ENCODE results near the gene CALHM2. TPM values are rescaled to one million over a fixed set of nuclear protein-coding genes. Genes with fewer than 3 reads are reported as not detected.

CALHM2 gene
- total RNA-seq, 1 donor from 2014 or later: 0.25 TPM

DNA sequence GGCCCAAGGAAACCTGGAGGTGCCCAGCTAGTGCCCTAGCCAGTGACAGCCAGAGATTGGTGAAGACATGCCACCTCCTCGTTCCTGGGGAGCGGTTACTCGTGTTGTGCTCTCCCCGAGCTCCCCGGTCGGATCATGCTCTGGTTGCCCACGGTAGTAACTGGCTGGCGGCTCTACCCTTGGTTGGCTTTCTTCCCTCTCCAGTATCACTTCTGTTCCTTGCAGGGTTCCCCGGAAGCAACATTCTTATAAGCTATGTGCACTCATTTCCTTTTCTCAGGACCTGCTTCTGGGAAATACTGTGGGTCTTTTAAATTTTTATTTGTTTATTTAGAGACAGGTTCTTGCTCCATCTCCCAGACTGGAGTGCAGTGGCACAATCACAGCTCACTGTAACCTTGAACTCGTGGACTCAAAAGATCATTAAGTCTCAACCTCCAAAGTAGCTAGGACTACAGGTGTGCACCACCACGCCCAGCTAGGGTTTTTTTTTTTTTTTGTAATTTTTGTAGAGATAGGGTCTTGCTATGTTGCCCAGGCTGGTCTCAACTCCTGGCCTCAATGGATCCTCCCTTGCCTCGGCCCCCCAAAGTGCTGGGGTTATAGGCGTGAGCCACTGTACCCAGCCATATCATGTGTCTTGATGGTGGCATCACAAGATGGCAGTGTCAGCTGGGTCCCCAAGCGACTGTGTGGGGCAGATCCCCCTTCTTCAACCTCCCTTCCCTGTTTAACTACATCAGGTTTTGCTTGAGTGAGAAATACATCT is 13.4 kb upstream of the CALHM2 start:
- H3K27me3 ChIP-seq (ENCODE audit: control insufficient read depth, insufficient read depth, low read length): peaks cover under 1% of the 10 kb centered on the region
- DNase-seq (ENCODE audit: low read depth): no peak
- H3K4me3 ChIP-seq (ENCODE audit: low read depth, low read length): no peak overlapping the region
- H3K36me3 ChIP-seq (ENCODE audit: control insufficient read depth, insufficient read depth, low read length): no peaks in the 10 kb centered on the region
- TF ChIP-seq CTCF (IDR thresholded peaks at IDR 0.05; ENCODE audit: insufficient read depth, low read length, poor library complexity, severe bottlenecking): no peak

DNA sequence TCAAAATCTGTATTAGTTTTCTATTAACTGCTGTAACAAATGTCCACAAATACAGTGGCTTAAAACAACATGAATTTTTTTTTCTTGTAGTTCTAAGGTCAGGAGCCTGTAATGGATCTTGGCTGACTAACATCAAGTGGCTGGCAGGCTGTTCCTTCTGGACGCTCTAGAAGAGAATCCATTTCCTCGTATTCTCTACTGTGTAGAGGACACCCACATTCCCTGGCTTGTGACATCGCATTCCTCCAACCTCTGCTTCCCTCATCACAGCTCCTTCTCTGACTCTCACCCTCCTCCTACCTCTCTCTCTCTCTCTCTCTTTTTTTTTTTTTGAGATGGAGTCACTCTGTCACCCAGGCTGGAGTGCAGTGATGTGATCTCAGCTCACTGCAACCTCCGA is 11.3 kb upstream of the CALHM2 start:
- H3K4me3 ChIP-seq (ENCODE audit: low read depth, low read length): no peak overlapping the region
- H3K36me3 ChIP-seq (ENCODE audit: control insufficient read depth, insufficient read depth, low read length): no peaks in the 10 kb centered on the region
- DNase-seq (ENCODE audit: low read depth): no peak
- no peak for TF ChIP-seq CTCF (IDR thresholded peaks at IDR 0.05; ENCODE audit: insufficient read depth, low read length, poor library complexity, severe bottlenecking)
- peaks cover 5% of the 10 kb centered on the region for H3K27me3 ChIP-seq (ENCODE audit: control insufficient read depth, insufficient read depth, low read length)

GRCh38 chr10:103459615-103460014 is 7.4 kb upstream of the CALHM2 start:
- no peaks in the 10 kb centered on the region for H3K36me3 ChIP-seq (ENCODE audit: control insufficient read depth, insufficient read depth, low read length)
- H3K27me3 ChIP-seq (ENCODE audit: control insufficient read depth, insufficient read depth, low read length): peaks cover 5% of the 10 kb centered on the region
- no peak for TF ChIP-seq CTCF (IDR thresholded peaks at IDR 0.05; ENCODE audit: insufficient read depth, low read length, poor library complexity, severe bottlenecking)
- H3K4me3 ChIP-seq (ENCODE audit: low read depth, low read length): no peak overlapping the region
- no peak for DNase-seq (ENCODE audit: low read depth)

DNA sequence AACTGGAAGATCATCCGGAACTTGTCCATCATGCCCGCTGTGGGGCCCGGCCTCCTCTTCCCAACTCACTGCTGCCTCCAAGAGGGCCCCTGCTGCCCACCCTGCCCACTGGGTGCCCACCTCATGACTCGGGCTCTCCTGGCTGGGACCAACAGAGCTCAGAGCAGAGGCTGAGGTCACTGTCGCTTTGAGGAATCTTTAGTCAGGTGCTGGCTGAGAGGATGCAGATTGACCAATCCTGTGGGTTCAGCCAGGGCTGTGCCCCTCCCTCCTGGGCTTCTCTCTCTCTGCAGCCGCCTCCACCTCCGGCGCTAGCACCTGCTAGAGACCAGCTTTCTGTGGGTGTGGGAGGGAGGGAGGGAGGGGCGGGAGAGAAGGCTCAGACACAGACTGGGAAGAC is 6.5 kb upstream of the CALHM2 start, which contains the start of gene CALHM1:
CALHM1 (minus strand) TSS at position 181 of the 400 bp plus-strand sequence; CDS start at position 32, 149 bp downstream.
- Histone ChIP-seq H3K4me3 (ENCODE audit: low read depth, low read length) (no peak within 1 kb of the TSS), H3K27me3 (ENCODE audit: control insufficient read depth, insufficient read depth, low read length) (peaks cover 5% of the 10 kb centered on the region)
- no peak for TF ChIP-seq CTCF (IDR thresholded peaks at IDR 0.05; ENCODE audit: insufficient read depth, low read length, poor library complexity, severe bottlenecking)

GRCh38 chr10:103457896-103458583 is 5.9 kb upstream of the CALHM2 start:
- TF ChIP-seq CTCF (IDR thresholded peaks at IDR 0.05; ENCODE audit: insufficient read depth, low read length, poor library complexity, severe bottlenecking): no peak
- Histone ChIP-seq H3K36me3 (ENCODE audit: control insufficient read depth, insufficient read depth, low read length) (no peaks in the 10 kb centered on the region), H3K4me3 (ENCODE audit: low read depth, low read length) (no peak overlapping the region), H3K27me3 (ENCODE audit: control insufficient read depth, insufficient read depth, low read length) (peaks cover 5% of the 10 kb centered on the region)
- DNase-seq (ENCODE audit: low read depth): no peak

More for the DNA sequence above, 6.5 kb upstream of the CALHM2 start, which contains the start of gene CALHM1:
- no peak for DNase-seq (ENCODE audit: low read depth)
- H3K36me3 ChIP-seq (ENCODE audit: control insufficient read depth, insufficient read depth, low read length): no peaks in the 10 kb centered on the region
